Bronchial epithelial cell (primary cell): ENCODE results near the gene ANKS1A. TPM values are rescaled to one million over a fixed set of nuclear protein-coding genes. Genes with fewer than 3 reads are reported as not detected.

Experiments used
- DNase-seq: peaks from one replicate; pipeline ENCODE4 v3.0.0-alpha.2; 2010; ENCODE audit warnings: low read depth
- FAIRE-seq: peaks from 2 replicates; lab custom pipeline; 2011; peaks lifted over from hg19 to GRCh38; lab: Jason Lieb, UNC
- H3K27me3 ChIP-seq: 2 replicates; pipeline ENCODE4 v1.5.1; 2011; ENCODE audit warnings: low read length; ENCODE audit not compliant: control insufficient read depth, insufficient read depth
- H3K36me3 ChIP-seq: 2 replicates; pipeline ENCODE4 v1.5.1; 2011; ENCODE audit warnings: low read length; ENCODE audit not compliant: control insufficient read depth, insufficient read depth
- H3K4me3 ChIP-seq: 2 replicates; pipeline ENCODE4 v1.5.1; 2011; ENCODE audit warnings: mild to moderate bottlenecking, low read depth, low read length, control low read depth
- total RNA-seq: library from RNA; depleted of rRNA; stranded (reverse); fragments of >200 nt; gene quantifications from 2 replicates; pipeline ENCODE4 v1.2.1, GENCODE V29; 2014
- TF ChIP-seq, protein P1 (sequence below): IDR thresholded peaks from 2 replicates; pipeline ENCODE4 v1.5.1; 2011; ENCODE audit warnings: mild to moderate bottlenecking, moderate library complexity, low read length, control low read depth, inconsistent platforms; ENCODE audit not compliant: insufficient read depth, severe bottlenecking

ANKS1A gene
- total RNA-seq, 1 donor from 2014 or later = 9.5 TPM

DNA sequence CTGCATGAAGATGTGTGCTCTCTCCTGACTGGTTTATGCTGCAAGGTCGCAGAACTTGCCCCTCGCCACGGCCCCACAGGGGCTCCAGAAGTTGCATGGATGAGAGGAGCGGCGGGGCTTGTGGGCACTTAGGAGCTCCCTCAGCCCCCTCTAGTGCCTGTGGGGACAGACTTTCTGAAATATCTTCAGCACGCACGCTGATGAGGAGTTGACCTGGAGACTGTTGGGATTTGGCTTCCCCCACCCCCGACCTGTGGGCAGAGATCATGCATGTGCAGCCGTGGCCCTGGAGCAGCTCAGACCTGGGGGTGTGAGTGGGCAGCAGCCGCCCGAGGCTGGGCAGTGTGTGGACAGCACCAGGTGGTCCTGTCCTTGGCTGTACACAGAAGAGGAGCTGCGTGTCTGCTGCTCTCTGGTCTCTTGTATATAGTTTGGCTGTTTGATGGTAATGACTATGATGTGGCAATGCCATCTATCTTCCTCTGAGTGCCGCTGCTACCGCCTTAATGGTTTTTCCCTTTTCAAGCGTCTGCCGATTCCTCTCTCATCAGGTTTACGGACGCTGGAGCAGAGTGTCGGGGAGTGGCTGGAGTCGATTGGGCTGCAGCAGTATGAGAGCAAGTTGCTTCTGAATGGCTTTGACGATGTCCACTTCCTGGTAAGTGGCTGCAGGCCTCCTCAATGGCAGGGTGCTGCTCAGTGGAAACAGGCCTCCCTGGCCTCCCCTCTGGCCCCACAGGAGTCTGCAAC is 170.7 kb downstream of the ANKS1A start:
- Histone ChIP-seq H3K27me3 (no peaks in the 10 kb centered on the region), H3K4me3 (no peak overlapping the region), H3K36me3 (peaks cover 7% of the 10 kb centered on the region)
- FAIRE-seq (no peak), DNase-seq (no peak)
- TF ChIP-seq, protein P1, sequence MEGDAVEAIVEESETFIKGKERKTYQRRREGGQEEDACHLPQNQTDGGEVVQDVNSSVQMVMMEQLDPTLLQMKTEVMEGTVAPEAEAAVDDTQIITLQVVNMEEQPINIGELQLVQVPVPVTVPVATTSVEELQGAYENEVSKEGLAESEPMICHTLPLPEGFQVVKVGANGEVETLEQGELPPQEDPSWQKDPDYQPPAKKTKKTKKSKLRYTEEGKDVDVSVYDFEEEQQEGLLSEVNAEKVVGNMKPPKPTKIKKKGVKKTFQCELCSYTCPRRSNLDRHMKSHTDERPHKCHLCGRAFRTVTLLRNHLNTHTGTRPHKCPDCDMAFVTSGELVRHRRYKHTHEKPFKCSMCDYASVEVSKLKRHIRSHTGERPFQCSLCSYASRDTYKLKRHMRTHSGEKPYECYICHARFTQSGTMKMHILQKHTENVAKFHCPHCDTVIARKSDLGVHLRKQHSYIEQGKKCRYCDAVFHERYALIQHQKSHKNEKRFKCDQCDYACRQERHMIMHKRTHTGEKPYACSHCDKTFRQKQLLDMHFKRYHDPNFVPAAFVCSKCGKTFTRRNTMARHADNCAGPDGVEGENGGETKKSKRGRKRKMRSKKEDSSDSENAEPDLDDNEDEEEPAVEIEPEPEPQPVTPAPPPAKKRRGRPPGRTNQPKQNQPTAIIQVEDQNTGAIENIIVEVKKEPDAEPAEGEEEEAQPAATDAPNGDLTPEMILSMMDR = no peak

DNA sequence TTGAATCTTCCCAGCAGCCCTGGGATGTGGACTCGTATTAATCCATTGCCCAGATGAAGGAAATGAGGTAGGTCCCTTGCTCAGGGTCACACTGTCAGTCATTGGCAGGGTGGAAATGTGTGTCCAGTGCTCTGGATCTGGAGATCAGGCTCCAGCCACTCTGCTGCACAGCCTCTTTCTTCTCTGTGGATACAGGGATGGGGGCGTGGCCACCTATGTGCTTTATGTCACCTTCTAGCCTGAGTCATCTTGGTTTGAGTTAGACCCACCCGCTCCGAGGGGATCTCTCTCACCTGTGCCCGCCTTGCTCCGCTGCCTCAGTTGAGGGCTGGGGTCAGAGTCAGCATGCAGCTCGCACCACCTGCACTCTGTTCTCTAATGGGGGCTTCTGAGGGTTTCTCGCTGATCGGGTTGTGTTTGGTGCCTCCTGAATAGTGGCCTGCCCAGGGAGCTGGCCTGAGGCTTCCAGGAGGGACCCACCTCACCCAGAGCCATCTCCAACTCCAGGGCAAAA is 172.1 kb downstream of the ANKS1A start:
- H3K27me3 ChIP-seq = no peaks in the 10 kb centered on the region
- no peak for DNase-seq
- FAIRE-seq = peak; percentile 13
- no peak overlapping the region for H3K4me3 ChIP-seq
- peaks cover 10% of the 10 kb centered on the region for H3K36me3 ChIP-seq
- TF ChIP-seq, protein P1 = no peak

DNA sequence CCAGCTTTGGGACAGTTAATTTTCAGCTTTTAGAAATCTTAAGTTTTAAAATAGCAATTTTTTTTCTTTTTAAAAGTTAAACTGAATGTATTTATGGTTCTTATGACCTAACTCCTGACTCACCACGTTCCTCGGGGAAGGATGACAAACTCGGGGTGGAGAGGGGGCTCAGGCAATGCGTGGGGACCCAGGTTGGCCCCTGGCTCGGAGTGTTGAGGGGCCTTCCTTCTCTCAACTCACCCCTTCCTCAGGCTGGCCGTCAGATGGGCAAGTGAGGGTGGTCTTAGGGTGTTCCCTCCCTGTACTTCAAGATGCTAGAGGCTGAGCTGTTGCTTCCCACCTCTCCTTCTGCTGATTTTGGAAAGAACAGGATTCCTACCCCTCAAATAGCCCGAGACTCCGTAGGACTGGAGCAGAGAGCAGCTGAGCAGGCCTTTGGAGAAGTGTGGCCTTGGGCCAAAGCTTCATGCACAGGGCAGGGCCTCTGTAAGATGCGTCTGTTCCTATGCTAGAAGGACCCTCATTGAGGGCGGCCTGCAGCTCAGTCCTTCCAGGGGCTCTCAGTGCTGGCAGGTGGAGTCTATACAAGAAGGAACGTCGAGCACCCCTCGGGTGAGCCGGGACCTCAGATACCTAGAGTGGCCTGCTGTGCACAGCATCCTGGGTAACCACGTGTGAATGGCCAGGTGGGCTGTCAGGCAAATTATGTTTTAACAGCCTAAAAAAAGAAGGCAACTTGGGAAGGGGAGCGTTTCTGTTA is 172.8 kb downstream of the ANKS1A start:
- Histone ChIP-seq H3K27me3 (no peaks in the 10 kb centered on the region), H3K4me3 (no peak overlapping the region), H3K36me3 (peaks cover 12% of the 10 kb centered on the region)
- DNase-seq (no peak), FAIRE-seq (no peak)
- TF ChIP-seq, protein P1 = no peak

DNA sequence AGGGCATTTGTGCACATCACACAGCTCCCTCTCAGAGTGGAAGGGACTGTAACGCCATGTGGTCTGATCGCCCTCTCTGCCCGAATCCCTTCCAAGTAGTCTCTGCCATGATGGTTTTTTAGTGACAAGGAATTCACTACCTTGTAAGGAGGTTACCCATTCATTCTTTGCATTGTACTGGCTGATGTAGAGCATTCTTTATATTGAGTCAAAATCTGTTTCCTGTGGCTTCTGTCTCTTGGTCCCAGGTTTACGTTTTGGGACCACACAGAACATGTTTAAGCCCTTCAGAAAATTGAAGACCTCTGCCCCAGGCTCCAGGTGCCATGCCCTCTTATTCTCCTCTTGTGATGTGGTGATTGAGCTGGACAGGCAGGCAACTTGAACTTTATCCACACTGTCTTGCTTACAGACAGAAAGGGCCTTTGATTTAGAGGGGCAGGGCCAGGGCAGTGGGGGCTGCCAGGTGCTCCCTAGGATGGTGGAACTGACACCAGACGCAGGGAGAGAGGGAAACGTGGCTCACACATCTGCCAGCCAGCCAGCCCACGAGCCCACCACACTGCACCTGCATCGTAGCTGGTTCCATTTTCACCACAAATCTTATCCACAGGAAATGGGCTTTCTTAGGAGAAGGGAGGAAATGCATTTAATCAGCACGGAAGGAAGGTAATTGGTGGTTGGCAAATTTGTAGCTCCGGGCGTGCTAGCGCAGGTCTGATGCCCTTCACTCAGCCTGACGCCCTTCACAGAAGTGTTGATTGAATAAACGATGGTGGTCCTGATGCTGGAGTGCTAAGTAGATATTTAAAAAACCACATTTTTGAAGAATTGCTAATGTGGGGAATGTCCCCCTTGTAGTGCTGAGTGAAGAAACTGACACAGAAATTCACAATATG is 173.9 kb downstream of the ANKS1A start:
- TF ChIP-seq, protein P1 = no peak
- peaks cover 12% of the 10 kb centered on the region for H3K36me3 ChIP-seq
- FAIRE-seq (no peak), DNase-seq (no peak)
- H3K27me3 ChIP-seq = no peaks in the 10 kb centered on the region
- H3K4me3 ChIP-seq = no peak overlapping the region

DNA sequence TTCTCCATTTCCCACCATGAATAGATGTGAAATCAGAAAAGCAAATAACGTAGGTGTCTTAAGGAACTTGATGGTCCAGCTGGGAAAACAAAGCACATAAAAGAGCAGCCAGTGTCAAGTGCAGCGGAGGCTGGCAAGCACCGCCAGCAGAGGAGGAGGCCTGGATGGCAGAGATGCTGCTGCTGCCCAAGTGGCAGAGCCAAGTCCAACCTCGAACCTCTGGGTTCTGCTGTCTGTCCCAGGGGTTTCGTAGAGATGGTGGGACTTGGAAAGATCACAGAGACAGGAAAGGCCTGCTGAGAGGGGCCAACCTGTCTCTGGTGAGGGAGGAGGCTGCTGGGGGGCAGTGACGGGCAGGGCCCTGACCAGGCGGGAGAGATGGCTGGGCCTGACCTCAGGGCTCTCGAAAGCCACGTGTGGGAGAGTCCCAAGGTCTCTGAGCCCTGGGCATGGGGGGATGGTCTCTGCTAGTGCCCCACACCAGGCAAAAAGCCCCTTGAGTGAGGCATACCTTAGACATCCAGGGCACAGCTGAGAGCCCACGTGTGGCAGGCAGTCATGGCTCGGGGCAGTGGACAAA is 174.7 kb downstream of the ANKS1A start:
- H3K36me3 ChIP-seq = peaks cover 13% of the 10 kb centered on the region
- no peaks in the 10 kb centered on the region for H3K27me3 ChIP-seq
- TF ChIP-seq, protein P1 = no peak
- DNase-seq (no peak), FAIRE-seq (no peak)
- no peak overlapping the region for H3K4me3 ChIP-seq
